UCSD-AML1 (cell line): ENCODE results near the gene GAD1.

Source experiments
- DNase-seq: peaks from one replicate; lab custom pipeline; 2025; ENCODE audit not compliant: unreplicated experiment; lab: John Stamatoyannopoulos, UW

GAD1 gene

DNA sequence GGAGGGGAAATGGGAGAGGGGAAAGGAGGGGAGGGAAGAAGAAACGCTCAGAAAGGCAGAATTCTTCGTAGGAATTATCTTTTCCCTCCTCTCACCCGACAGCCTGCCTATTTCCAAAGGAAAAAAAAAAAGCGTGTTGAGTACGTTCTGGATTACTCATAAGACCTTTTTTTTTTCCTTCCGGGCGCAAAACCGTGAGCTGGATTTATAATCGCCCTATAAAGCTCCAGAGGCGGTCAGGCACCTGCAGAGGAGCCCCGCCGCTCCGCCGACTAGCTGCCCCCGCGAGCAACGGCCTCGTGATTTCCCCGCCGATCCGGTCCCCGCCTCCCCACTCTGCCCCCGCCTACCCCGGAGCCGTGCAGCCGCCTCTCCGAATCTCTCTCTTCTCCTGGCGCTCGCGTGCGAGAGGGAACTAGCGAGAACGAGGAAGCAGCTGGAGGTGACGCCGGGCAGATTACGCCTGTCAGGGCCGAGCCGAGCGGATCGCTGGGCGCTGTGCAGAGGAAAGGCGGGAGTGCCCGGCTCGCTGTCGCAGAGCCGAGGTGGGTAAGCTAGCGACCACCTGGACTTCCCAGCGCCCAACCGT, at the start of gene GAD1:
Gene GAD1 (plus strand): TSS at position 384 of the 589 bp plus-strand sequence. CDS start 1,705 bp downstream, outside the sequence.
- peak; percentile 85 for DNase-seq

DNA sequence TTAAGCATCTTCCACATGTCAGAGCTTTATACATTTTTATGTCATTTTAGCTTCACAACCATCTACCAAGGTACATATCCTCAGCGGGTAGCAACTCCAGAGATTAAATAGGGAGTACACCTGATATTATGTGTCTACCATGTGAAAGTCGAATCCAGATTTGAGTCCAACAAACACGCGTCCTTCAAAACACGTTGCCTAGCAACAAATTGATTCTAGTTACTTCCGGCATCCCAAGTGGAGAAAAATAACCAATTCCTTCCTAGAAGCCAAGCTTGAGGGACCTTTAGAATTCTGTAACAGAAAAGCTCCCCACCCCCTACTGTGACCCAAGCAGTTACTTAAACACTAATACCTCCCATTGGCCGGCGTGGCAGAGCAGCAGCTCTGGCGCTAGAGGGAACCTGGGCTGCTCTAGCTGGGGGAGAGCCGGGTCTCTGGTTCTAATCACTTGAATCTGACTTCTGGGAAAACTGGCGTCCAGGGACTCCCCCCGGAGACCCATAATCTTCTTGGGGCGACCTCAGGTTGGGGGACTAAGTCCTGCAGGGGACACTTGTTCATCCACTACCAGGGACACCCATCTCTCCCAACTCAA, 46.6 kb upstream of the GAD1 start, which contains the start of gene ERICH2:
Gene ERICH2 (plus strand): TSS at position 371 of the 598 bp plus-strand sequence. CDS start 304 bp downstream, outside the sequence.
- peak; percentile 65 for DNase-seq

DNA sequence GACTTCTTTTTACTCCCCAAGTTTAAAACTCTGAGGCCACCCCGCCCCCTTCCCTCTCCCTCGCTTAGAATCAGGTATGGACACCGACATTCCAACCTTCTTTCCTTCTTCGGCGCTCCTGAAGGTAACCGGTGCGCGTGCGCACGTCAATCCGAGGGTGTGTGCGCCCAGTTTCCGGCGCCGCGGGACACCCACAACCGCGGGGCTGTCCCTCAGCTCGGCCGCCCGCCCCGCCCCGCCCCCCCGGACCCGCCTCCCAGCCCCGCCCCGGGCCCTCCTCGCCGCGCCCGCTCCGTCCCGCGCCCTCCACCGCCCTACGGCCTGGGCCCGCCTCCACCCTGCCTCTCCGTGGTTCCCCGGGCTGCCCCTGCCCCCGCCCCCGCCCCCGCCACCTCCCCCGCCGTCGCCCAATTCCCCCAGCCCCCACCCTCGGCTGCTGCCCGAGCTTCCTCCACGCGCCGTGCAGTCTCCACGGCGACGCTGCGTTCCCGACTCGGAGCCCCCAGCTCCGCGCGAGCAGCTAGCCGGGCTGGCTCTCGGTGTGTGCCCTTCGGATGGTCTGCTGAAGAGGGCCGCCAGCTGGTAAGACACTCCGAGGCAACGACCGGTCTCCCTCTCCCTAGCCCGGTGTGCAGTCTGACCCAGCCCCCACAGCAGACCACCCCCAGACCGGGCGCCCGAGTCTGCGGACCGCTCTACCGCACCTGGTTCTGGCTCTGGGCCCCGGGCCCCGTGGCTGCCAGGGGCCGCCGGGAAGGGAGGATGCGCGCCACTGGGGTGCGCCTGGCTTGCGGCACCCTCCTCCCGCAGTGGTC, 45.9 kb upstream of the GAD1 start:
- DNase-seq: peak; percentile 72

DNA sequence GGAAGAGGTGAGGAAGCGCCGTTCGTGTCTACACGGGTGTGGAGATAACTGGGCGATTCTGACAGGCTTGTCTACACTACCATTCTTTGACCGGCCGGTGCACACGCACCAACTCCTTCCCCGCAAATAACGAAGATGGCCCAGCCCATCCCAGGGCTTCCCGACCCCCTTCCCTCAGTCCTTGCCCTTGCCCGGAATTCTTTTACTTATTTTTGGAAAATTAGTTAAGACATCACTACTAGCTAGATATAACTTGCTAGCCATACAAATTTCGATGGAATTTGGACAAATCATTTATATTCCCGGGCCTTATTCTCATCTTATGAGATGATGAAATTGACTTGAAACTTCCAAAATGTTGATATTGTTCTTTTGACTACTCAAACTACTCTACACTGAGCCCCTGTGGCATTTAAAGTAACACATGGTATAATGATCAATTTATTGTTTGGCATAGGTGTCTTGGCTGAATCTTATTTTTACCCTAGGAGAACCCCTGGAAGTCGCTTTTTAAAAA, 45.2 kb upstream of the GAD1 start:
- no peak for DNase-seq

DNA sequence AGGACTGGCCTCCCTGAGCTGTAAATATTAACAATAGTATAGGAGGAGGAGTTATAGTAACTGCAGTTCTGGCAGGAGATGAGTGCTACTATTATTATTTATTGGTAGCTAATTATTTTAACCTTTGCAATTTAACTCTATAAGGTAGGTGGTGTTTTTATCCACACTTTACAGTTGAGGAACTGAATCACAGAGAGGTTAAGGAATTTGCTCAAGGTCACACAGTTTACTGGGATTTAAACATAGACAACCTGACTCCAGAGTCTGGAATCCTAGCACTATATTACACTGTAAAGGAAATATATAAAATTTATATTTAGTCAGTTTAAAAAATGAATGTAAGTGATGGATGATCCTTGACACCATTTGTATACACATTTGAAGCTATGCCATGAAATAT, 44.4 kb upstream of the GAD1 start:
- DNase-seq: no peak

DNA sequence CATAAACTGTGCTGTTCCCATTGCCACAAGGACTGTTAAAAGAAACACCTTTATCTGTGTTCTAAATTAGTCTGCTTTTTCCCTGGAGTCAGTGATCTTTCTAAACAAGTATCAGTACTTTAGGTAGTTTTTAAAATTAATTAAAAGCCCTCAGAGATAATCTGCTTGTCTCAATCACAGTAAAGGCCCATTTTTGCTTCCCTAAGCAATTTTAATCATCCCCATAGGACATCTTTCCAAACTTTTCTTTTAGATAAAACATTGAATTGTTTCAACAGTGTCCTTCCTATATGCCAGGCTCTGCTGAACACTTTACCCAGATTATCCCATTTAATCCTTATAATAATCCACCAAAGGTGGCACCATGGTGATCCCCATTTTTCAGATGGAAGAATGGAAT, 42.6 kb upstream of the GAD1 start:
- no peak for DNase-seq

DNA sequence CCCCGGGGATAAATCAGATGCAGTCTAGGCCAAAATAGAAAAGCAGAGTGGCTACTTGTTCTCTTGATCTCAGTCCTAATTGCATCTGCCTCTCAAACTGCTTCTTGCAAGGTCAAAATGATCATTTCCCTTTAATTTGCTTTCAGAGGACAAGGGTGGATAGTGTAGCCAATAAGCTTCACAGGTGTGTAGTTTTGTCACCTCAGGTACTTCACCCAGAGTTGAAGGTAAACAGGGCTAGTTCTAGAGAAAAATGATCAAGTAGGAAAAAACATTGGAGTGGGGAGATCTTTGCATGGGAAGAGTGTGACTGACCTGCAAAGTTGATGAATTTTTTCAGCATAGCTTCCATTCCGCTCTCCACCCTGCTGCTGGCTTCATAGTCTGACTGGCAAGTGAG, 37.8 kb upstream of the GAD1 start:
- DNase-seq: no peak

DNA sequence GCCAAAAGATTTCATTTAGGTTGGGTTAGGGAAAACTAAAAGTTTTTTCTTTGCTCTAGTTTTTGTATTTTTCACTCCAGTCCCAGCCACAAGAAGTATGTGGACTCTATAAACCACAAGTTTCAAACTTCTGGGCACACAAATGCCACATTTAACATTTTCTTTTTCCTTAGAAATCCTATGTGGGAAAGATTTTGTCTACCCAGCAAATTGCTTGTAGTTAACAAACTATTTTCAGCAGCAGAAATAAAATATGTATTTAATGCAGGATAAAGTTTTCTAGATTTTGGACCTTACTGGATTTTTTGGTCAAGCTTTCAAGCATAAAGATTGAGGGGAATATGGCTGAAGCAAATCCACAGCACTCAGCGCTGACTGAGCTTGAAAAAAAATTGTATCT, 37.4 kb upstream of the GAD1 start:
- no peak for DNase-seq

DNA sequence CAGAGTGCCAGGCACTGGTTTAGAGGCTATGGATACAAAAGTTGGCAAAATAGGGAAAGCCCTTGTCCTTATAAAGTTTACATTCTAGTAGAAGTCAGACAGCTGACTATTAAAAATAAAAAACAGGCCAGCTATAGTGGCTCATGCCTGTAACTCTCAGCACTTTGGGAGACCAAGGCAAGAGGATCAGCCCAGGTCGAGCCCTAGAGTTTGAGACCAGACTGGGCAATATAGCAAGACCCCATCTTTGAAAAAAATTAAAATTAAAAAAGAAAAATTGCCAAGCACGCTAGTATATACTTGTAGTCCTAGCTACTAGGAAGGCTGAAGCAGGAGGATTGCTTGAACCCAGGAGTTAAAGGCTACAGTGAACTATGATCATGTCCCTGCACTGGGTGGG, 34.0 kb upstream of the GAD1 start:
- no peak for DNase-seq

DNA sequence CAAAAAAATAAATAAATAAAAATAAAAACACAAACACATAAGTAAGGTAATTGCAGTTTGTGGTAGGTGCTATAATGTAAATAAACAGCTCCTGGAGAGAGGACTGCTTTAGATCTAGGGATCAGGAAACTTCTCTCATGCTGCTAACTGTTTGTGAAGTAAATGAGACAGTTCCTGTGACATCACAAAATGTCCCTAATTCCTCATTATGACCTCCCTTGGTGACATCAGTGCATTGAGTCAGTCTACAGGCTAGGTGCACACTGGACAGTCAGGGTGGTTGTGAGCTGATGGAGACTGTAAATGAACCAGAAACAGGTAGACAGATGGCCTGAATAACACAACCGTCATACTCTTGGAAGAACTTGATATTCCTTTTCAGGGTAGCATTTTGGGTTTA, 33.1 kb upstream of the GAD1 start:
- DNase-seq: no peak

DNA sequence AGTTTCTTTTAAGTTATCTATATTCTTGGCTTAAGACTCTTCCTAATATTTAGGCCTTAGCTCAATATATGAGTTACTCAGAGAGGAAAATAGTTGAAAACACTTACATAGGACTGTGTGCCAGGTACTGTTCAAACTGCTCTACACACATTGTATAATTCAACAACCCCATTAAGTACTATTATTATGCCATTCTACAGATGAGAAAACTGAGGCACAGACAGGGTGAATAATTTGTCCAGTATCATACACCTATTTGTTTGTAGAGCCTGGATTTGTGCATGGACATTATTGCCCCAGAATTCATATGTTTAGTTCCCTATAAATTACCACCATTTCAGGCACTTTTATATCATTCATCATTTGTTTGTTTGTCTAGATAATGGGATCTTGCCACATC, 17.7 kb upstream of the GAD1 start:
- no peak for DNase-seq

DNA sequence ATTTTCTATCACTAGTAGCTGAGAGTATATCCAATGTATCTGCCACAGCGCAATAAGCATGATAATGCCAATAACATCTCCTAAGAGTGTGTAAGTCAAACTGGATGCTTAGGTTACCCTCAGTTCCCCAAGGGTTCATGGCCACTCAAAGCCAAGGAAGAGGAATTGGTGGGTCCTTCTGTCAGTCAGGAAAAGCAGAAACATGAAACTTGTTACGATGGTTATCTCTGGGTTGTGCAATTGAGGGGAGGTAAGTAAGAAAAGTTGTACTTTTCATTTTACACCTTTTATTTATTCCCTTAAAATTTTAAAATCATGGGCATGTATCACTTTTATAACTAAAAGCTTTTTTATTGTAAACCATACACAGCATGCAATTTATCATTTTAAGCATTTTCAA, 10.1 kb upstream of the GAD1 start:
- DNase-seq: no peak

DNA sequence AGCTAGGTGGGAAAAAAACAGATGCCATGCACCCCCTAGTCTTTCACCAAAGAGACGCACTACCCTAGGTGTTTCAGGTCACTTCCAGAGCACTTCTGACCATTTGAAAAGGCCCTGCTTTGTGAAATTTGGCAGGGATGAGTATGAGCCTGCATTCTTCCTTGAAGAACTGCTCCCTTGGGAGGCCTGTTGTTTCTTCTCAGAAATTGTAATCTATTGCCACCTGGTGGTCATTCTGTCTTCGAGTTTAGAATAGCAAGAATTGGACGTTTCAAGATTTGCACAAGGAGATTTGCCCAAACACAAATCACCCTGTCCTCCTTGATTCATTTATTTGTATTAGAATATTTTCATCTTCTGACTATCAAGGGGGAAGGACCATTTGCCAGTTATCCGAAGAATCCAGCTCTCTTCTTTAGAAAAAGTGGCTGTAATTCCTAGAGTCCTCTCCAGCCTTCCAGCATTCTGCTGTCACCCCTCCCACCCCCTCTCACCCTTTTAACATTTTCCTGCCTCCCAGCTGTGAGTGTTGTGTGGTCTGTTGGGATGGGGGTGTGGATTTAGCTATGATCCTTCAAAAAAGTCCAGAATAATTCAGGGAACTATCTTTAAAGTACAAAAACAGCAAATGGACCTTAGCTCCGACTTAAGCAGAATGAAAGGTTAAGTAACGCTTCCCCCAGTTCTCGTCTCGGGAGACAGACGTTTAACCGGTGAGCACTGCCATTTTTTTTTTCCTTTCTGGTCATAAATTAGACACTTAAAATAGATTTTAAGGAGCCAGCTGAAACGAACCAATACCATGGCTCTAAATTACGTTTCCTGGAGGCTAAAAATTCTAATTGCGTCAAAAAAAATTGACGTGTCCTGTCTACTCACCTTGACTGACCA, 3.7 kb upstream of the GAD1 start:
- no peak for DNase-seq

DNA sequence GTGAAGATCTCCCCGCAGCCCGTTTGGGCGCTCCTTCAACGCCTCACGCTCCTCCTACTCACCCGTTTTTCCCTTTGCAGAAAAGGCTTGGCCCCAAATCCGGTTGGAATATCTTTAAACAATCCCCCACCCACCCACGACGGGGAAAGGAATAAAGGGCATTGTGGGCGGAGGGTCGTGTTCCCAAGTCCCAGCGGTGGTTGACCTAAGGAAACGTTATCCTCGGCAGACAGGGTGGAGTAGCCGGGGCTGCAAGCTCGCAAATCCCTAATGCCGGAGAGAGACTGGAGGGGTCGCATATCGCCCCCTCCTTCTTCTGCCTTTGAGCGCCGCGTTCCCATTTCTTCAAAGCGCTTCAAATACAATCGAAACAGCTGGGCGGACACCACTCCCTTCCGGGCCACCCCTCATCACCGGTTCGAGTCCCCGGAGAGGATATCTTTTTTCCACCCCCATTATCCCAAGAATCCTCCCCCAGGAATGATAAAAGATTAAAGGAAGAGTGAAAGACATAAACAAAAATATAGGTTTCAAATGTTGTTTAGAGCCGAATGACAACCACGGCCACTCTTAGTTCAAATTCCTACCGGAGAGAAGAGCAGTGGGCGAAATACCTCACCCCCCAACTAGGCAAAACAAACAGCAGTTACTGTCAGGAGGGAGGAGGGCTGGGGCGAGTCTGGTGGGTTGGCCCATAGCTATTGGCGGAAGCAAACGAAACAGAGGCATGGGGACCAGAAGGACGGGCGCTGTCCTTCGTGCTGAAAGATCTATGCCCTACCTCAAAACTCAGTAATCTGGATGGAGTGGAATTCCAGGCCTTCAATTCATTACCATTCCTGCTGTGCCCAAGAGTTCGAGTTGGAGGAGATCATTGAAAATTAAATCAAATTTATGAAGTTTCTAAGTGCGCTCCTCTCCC, 2.8 kb upstream of the GAD1 start:
- peak; percentile 43 for DNase-seq

DNA sequence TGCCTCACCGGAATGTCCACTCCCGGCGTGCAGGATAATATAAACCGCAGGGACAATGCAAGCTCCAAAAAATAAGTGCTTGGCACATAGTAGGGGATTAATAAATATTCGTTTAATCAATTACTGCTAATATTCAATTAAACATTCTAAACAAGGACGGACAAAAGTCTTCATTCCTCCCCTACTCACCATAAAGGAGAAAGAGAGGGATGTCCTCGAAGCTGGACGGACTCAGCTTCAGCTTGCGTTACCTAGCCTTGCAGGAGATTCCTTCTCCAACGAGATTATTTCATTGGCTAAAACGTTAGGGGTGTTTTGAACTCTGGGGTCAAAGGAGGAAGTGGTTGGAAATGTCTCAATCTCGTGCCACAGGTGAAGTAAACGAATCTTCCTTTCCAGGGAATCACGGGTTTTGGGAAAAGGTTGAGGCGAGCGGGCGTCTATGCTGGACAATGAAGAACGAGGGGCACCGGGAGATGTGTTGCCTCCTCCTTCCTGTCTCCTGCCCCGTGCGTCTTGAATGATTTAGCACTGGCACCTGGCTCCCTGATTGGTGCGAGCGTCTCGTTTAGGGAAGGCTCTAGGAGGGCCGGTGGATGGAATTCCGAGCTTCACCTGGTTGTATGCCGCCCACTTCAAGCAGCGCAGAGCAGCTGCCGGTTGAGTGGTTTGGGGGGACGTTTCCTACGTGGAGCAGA, 2.0 kb upstream of the GAD1 start:
- no peak for DNase-seq

DNA sequence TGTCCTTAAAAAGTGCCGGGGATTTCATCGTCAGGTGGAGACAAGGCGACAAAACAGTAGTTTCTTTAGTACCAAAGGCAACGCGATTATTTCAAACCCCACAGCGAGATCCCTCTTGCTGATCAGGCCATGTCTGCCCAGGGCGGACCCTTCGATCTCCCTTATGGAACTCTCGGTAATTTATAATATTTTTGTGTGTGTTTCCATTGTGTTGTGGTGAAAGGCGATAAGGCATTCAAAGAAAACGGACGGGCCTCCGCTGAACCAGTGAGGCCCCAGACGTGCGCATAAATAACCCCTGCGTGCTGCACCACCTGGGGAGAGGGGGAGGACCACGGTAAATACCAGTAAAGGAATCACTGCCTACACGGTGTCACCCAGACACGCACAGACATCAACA, 1.4 kb upstream of the GAD1 start:
- DNase-seq: no peak

DNA sequence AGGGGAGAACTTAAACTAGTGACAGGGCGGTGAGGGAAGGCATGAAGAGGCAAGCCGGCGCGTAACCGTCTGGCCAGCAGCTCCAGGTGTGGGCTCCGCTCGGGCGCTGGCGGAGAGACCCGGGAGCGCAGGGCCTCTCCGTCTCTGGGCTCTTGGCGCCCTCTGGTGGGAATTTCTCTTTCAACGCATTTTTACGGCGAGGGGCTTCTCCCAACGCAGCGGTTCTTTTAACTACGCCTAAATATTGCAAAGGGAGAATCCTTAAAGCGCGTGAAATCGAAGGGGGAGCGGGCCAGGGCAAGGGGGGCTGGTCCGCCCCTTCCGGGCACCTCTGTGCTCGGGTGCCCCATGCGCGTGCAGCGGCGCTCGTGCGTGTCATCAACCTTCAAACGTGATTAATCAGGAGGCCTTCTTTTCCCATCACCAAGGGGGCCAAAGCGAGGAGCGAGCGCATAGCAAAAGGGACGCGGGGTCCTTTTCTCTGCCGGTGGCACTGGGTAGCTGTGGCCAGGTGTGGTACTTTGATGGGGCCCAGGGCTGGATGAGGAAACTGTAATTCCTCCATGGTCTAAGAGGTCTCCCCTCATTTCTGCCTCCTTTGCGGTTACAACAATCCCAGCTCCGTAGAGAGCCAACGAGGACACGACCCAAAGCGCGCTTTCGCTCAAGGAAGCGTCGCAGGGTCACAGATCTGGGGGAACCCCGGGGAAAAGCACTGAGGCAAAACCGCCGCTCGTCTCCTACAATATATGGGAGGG, 762 bp upstream of the GAD1 start:
- DNase-seq: peak; percentile 65
